ENCODE data around the gene ZNF391. TPM values are rescaled to one million over a fixed set of nuclear protein-coding genes. Genes with fewer than 3 reads are reported as not detected.

Gene ZNF391
- 14.2 TPM for total RNA-seq

GRCh38 chr6:27388293-27389197 lies at the start of gene ZNF391:
TSS of gene ZNF391 (plus strand) at chr6:27388759. CDS start at chr6:27400371, 11,612 bp downstream.
- Histone ChIP-seq H3K36me3 (no peaks in the 10 kb centered on the region), H3K27ac (peak within 1 kb of the TSS; percentile 74), H3K4me3 (peak within 1 kb of the TSS; percentile 64 to 65), H3K27me3 (no peaks in the 10 kb centered on the region), H3K9me3 (no peaks in the 10 kb centered on the region), H3K4me1 (peaks cover 15% of the 10 kb centered on the region)
- peak; percentile 44 to 77 for TF ChIP-seq POLR2AphosphoS5 (IDR thresholded peaks at IDR 0.05; ENCODE audit: insufficient read depth in 1 of 2, low read depth in 1 of 2)
- no peak for TF ChIP-seq CTCF (IDR thresholded peaks at IDR 0.05)
- intact Hi-C loops (cut with DNase I), result no loop called here
- no peak for DNase-seq (ENCODE audit: extremely low spot score in 2 of 2)

GRCh38 chr6:27352850-27353249 lies 35.7 kb upstream of the ZNF391 start:
- H3K36me3 ChIP-seq, result no peaks in the 10 kb centered on the region
- H3K27me3 ChIP-seq, result no peaks in the 10 kb centered on the region
- no peaks in the 10 kb centered on the region for H3K4me1 ChIP-seq
- no peak for DNase-seq (ENCODE audit: extremely low spot score in 2 of 2)
- intact Hi-C loops (cut with DNase I), result no loop called here
- H3K4me3 ChIP-seq, result no peak overlapping the region
- no peaks in the 10 kb centered on the region for H3K9me3 ChIP-seq
- no peak overlapping the region for H3K27ac ChIP-seq
- no peak for TF ChIP-seq POLR2AphosphoS5 (IDR thresholded peaks at IDR 0.05; ENCODE audit: insufficient read depth in 1 of 2, low read depth in 1 of 2)
- TF ChIP-seq CTCF (IDR thresholded peaks at IDR 0.05), result no peak

- intact Hi-C loops (cut with DNase I), result no loop called here
- no peak for TF ChIP-seq POLR2A (IDR thresholded peaks at IDR 0.05)
- TF ChIP-seq POLR2AphosphoS5 (IDR thresholded peaks at IDR 0.05; ENCODE audit: insufficient read depth in 1 of 2, low read depth in 1 of 2), result no peak
- no peak for TF ChIP-seq CTCF (IDR thresholded peaks at IDR 0.05)
- H3K36me3 ChIP-seq, result peaks cover 0 to 16% of the 10 kb centered on the region in 2 donors
- DNase-seq (ENCODE audit: extremely low spot score in 2 of 2), result no peak
- no peaks in the 10 kb centered on the region for H3K27me3 ChIP-seq
- no peaks in the 10 kb centered on the region for H3K4me1 ChIP-seq
- H3K27ac ChIP-seq, result no peak overlapping the region
- peaks cover 14% of the 10 kb centered on the region for H3K9me3 ChIP-seq
- no peak overlapping the region for H3K4me3 ChIP-seq
Measured at GRCh38 chr6:27358786-27359185, 29.8 kb upstream of the ZNF391 start.

- intact Hi-C loops (cut with DNase I), result no loop called here
- H3K27me3 ChIP-seq, result no peaks in the 10 kb centered on the region
- H3K4me1 ChIP-seq, result no peaks in the 10 kb centered on the region
- DNase-seq (ENCODE audit: extremely low spot score in 2 of 2), result no peak
- no peak overlapping the region for H3K27ac ChIP-seq
- TF ChIP-seq CTCF (IDR thresholded peaks at IDR 0.05), result no peak
- H3K36me3 ChIP-seq, result peaks cover 0 to 16% of the 10 kb centered on the region in 2 donors
- no peak overlapping the region for H3K4me3 ChIP-seq
- H3K9me3 ChIP-seq, result peaks cover 14% of the 10 kb centered on the region
Measured at GRCh38 chr6:27359231-27359630, 29.3 kb upstream of the ZNF391 start.

GRCh38 chr6:27368202-27368601 lies 20.4 kb upstream of the ZNF391 start:
- no peak for DNase-seq (ENCODE audit: extremely low spot score in 2 of 2)
- TF ChIP-seq CTCF (IDR thresholded peaks at IDR 0.05), result no peak
- TF ChIP-seq POLR2A (IDR thresholded peaks at IDR 0.05), result no peak
- TF ChIP-seq POLR2AphosphoS5 (IDR thresholded peaks at IDR 0.05; ENCODE audit: insufficient read depth in 1 of 2, low read depth in 1 of 2), result no peak
- H3K36me3 ChIP-seq, result peaks cover 0 to 9% of the 10 kb centered on the region in 2 donors
- H3K9me3 ChIP-seq, result no peaks in the 10 kb centered on the region
- no peak overlapping the region for H3K27ac ChIP-seq
- H3K4me3 ChIP-seq, result no peak overlapping the region
- no peaks in the 10 kb centered on the region for H3K4me1 ChIP-seq
- H3K27me3 ChIP-seq, result no peaks in the 10 kb centered on the region
- intact Hi-C loops (cut with DNase I), result no loop called here

Measured in vagina (tissue), 2 donors.